Osteoblast (primary cell): Measurements from ENCODE around the gene UBXN6. TPM values are rescaled to one million over a fixed set of nuclear protein-coding genes. Genes with fewer than 3 reads are reported as not detected.

Source experiments
- DNase-seq: peaks from one replicate; pipeline ENCODE4 v3.0.0; 2011; ENCODE audit warnings: low spot score, mixed read lengths; ENCODE audit not compliant: insufficient read length; ENCODE audit errors: missing footprints
- H2AFZ ChIP-seq: 2 replicates; pipeline ENCODE4 v1.6.0; 2011; ENCODE audit warnings: mild to moderate bottlenecking, low read length
- H3K27ac ChIP-seq: 2 replicates; pipeline ENCODE4 v1.5.1; 2011; ENCODE audit warnings: mild to moderate bottlenecking, low read depth, low read length, moderate library complexity
- H3K27me3 ChIP-seq: 2 replicates; pipeline ENCODE4 v1.6.0; 2012; ENCODE audit warnings: mild to moderate bottlenecking, control low read depth, inconsistent platforms, low read length, moderate library complexity; ENCODE audit not compliant: insufficient read depth
- H3K36me3 ChIP-seq: 2 replicates; pipeline ENCODE4 v1.5.1; 2011; ENCODE audit warnings: mild to moderate bottlenecking, low read length, control low read depth, moderate library complexity; ENCODE audit not compliant: insufficient read depth
- H3K4me1 ChIP-seq: 2 replicates; pipeline ENCODE4 v1.5.1; 2011; ENCODE audit warnings: mild to moderate bottlenecking, low read length, control low read depth, moderate library complexity; ENCODE audit not compliant: insufficient read depth
- H3K4me2 ChIP-seq: 2 replicates; pipeline ENCODE4 v1.6.0; 2011; ENCODE audit warnings: mild to moderate bottlenecking, low read length; ENCODE audit not compliant: insufficient read depth
- H3K4me3 ChIP-seq: fragments of 200-600 bp; sonication (generic); 3 replicates; pipeline ENCODE4 v1.5.1; 2012; ENCODE audit warnings: mild to moderate bottlenecking, low read length, inconsistent platforms; ENCODE audit not compliant: insufficient read depth
- H3K79me2 ChIP-seq: 2 replicates; pipeline ENCODE4 v1.6.0; 2012; ENCODE audit warnings: mild to moderate bottlenecking, low read length, control low read depth, inconsistent platforms; ENCODE audit not compliant: insufficient read depth
- H3K9me3 ChIP-seq: 2 replicates; pipeline ENCODE4 v1.5.1; 2011; ENCODE audit warnings: low read depth, low read length, control low read depth
- H4K20me1 ChIP-seq: 2 replicates; pipeline ENCODE4 v1.6.0; 2012; ENCODE audit warnings: mild to moderate bottlenecking, low read length, control low read depth; ENCODE audit not compliant: insufficient read depth
- CTCF ChIP-seq: IDR thresholded peaks from 2 replicates; pipeline ENCODE4 v1.5.1; 2011; ENCODE audit warnings: mild to moderate bottlenecking, low read depth, low read length, moderate library complexity; ENCODE audit errors: extremely low read depth
- total RNA-seq: library from RNA; depleted of rRNA; stranded (reverse); fragments of >200 nt; gene quantifications from 2 replicates; pipeline ENCODE4 v1.2.3, GENCODE V29; 2012

The UBXN6 gene
- total RNA-seq, 1 donor: 136 TPM

DNA sequence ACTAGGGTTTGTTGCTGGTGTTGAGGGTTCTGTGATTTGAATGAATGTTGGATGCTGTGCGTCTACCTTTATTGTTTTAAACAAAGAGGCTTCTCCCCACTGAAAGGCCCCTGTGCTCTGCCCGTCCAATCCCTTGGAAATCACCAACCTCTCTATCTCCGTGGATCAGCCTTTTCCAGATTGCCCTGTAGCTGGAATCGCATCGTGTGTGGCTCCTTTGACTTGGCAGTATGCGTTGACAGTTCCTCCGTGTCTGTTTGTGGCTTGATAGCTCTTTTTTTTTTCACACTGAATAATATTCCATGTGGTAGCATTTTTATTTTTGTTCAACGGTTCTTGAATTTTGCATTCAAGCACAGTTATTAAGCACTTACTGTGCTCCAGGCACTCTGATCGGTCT, 23.2 kb downstream of the UBXN6 start:
- H3K4me1 ChIP-seq: no peaks in the 10 kb centered on the region
- no peaks in the 10 kb centered on the region for H3K9me3 ChIP-seq
- peaks cover 4% of the 10 kb centered on the region for H4K20me1 ChIP-seq
- no peak overlapping the region for H3K4me2 ChIP-seq
- no peak overlapping the region for H3K27ac ChIP-seq
- DNase-seq: peak; percentile 65
- TF ChIP-seq CTCF: no peak
- H3K79me2 ChIP-seq: no peaks in the 10 kb centered on the region
- peaks cover 13% of the 10 kb centered on the region for H3K36me3 ChIP-seq
- H2AFZ ChIP-seq: no peak overlapping the region
- H3K4me3 ChIP-seq: no peak overlapping the region
- H3K27me3 ChIP-seq: no peaks in the 10 kb centered on the region

DNA sequence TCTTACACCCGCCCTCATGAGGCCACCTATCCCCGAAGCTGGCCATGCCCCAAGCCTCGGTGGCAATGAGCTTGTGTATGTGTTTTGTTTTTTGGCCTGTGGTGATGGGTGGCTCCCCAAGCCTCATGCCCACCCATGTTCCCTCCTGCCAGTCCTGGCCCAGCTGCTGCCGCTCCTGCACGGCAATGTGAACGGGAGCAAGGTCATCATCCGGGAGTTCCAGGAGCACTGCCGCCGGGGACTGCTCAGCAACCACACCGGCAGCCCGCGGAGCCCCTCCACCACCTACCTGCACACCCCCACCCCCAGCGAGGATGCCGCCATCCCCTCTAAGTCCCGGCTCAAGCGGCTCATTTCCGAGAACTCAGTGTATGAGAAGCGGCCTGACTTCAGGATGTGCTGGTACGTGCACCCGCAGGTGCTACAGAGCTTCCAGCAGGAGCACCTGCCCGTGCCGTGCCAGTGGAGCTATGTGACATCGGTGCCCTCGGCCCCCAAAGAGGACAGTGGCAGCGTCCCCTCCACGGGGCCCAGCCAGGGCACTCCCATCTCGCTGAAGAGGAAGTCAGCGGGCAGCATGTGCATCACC, 24.6 kb downstream of the UBXN6 start:
- no peaks in the 10 kb centered on the region for H3K9me3 ChIP-seq

DNA sequence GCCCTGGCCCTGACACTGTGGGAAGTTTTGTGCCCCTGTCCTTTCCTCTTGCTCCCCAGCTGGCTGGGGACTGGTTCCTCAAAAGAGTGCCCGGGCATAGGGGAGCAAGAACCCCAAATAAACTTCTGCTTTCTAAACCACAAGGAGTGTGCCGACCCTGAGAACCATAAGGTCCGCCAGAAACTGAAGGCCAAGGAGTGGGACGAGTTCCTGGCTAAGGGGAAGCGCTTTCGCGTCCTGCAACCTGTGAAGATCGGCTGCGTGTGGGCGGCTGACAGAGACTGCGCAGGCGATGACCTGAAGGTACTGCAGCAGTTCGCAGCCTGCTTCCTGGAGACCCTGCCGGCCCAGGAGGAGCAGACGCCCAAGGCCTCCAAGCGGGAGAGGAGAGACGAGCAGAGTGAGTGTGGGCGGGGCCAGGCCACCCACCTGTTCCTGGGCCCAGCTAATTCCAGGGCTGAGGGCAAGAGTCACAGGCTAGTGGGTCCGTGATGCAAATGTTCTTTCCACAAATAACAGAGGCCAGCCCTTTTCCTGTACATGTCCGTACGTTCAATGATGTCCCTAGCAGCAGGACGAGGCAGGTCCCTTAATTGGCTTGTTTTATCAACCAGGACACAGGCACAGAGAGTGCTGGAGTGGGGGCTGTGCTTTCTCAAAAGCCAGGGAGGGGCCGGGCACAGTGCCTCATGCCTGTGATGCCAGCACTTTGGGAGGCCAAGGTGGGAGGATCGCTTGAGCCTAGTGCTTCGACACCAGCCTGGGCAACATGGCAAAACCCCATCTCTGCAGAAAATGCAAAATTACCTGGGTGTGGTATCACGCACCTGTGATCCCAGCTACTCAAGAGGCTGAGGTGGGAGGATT, 25.6 kb downstream of the UBXN6 start:
- Histone ChIP-seq H2AFZ (no peak overlapping the region), H3K79me2 (no peaks in the 10 kb centered on the region), H3K4me3 (no peak overlapping the region), H4K20me1 (peaks cover 4% of the 10 kb centered on the region), H3K36me3 (peaks cover 13% of the 10 kb centered on the region), H3K4me1 (no peaks in the 10 kb centered on the region), H3K4me2 (no peak overlapping the region), H3K27ac (no peak overlapping the region), H3K27me3 (no peaks in the 10 kb centered on the region), H3K9me3 (no peaks in the 10 kb centered on the region)
- peak; percentile 77 for DNase-seq
- no peak for TF ChIP-seq CTCF

More for the DNA sequence above, 24.6 kb downstream of the UBXN6 start:
- H3K27ac ChIP-seq: no peak overlapping the region
- peaks cover 13% of the 10 kb centered on the region for H3K36me3 ChIP-seq
- TF ChIP-seq CTCF: no peak
- H4K20me1 ChIP-seq: peaks cover 4% of the 10 kb centered on the region
- no peaks in the 10 kb centered on the region for H3K27me3 ChIP-seq
- no peaks in the 10 kb centered on the region for H3K79me2 ChIP-seq
- no peaks in the 10 kb centered on the region for H3K4me1 ChIP-seq
- H3K4me2 ChIP-seq: no peak overlapping the region
- DNase-seq: peak; percentile 51
- no peak overlapping the region for H3K4me3 ChIP-seq
- H2AFZ ChIP-seq: no peak overlapping the region

DNA sequence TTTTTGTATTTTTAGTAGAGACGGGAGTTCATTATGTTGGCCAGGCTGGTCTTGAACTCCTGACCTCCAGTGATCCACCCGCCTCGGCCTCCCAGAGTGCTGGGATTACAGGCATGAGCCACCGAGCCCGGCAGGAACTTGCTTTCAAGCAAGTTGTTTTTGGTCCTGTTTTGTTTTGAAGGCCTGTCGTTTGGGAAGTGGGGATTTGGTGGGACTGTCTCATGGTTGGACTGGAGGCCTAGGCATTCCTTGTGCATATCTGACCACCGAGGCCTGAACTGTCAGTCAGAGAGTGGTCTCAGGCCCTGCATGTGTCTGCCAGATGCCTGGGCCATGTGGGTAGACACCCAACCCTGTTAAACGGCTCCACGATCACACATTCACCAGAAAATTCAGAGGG, 26.3 kb downstream of the UBXN6 start:
- Histone ChIP-seq H3K27me3 (no peaks in the 10 kb centered on the region), H2AFZ (no peak overlapping the region), H4K20me1 (peaks cover 4% of the 10 kb centered on the region), H3K9me3 (no peaks in the 10 kb centered on the region), H3K4me1 (peaks cover under 1% of the 10 kb centered on the region), H3K4me2 (no peak overlapping the region), H3K4me3 (no peak overlapping the region), H3K79me2 (no peaks in the 10 kb centered on the region), H3K27ac (no peak overlapping the region), H3K36me3 (peaks cover 13% of the 10 kb centered on the region)
- DNase-seq: peak; percentile 39
- TF ChIP-seq CTCF: no peak
